ENCODE measurements around the gene SYNM. TPM values are rescaled to one million over a fixed set of nuclear protein-coding genes. Genes with fewer than 3 reads are reported as not detected.

The SYNM gene
- total RNA-seq, 4 donors from 2014 or later, result 4.7 to 32.8 (median 10.7) TPM

DNA sequence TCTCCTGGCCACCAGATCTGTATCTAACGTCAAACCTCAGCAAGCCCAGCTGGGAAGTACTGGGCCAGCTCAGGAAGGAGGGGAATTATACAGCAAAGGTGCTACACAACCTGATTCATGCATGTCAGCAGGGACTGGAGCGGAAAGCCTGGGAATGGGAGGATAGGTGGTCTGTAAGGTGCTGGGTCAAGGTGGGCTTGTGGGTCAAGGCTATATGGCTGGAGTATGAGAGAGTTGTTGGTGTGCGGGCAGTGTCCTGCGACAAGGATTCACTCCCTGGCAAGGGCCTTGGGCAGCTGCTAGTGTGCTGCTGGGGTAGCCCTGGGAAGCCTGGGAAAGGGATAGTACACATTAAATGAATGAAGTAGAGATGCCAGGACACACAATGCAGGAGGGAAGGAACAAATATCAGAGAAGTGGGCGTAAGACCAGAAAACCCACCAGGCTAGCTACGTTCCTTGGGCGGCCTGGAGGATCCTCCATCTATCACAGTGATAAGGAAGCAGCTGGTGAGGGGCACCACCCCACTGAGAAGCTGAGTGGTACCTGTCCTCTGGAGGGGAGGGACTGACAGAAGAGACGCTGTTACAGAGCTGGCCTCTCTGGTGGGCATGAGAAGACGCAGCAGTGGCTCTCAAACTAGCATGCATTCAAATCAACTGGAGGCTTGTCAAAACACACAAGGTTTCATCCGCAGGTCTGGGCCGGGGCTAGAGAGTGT lies 8.5 kb upstream of the SYNM start:
- intact Hi-C loops (cut with DNase I; ENCODE audit: low total_unique reads), result no loop called here
- DNase-seq (ENCODE audit: low spot score in 2 of 2), result peak in 1 of 2 donors; percentile 63
- 95 to 96% methylated on average over 11 of the region's 11 CpGs for WGBS, 2 donors
- no peak overlapping the region for H3K4me3 ChIP-seq (ENCODE audit: low read depth, poor library complexity, severe bottlenecking)
- no peak for TF ChIP-seq CTCF (IDR thresholded peaks at IDR 0.05)
- no peak for TF ChIP-seq POLR2A (IDR thresholded peaks at IDR 0.05)

GRCh38 chr15:99096894-99097426 lies 7.9 kb upstream of the SYNM start:
- 87 to 91% methylated on average over 11 of the region's 11 CpGs for WGBS, 2 donors
- TF ChIP-seq POLR2A (IDR thresholded peaks at IDR 0.05) (no peak), CTCF (IDR thresholded peaks at IDR 0.05) (no peak)
- intact Hi-C loops (cut with DNase I; ENCODE audit: low total_unique reads), result no loop called here
- DNase-seq (ENCODE audit: low spot score in 2 of 2), result peak in 1 of 2 donors; percentile 46
- no peak overlapping the region for H3K4me3 ChIP-seq (ENCODE audit: low read depth, poor library complexity, severe bottlenecking)

DNA sequence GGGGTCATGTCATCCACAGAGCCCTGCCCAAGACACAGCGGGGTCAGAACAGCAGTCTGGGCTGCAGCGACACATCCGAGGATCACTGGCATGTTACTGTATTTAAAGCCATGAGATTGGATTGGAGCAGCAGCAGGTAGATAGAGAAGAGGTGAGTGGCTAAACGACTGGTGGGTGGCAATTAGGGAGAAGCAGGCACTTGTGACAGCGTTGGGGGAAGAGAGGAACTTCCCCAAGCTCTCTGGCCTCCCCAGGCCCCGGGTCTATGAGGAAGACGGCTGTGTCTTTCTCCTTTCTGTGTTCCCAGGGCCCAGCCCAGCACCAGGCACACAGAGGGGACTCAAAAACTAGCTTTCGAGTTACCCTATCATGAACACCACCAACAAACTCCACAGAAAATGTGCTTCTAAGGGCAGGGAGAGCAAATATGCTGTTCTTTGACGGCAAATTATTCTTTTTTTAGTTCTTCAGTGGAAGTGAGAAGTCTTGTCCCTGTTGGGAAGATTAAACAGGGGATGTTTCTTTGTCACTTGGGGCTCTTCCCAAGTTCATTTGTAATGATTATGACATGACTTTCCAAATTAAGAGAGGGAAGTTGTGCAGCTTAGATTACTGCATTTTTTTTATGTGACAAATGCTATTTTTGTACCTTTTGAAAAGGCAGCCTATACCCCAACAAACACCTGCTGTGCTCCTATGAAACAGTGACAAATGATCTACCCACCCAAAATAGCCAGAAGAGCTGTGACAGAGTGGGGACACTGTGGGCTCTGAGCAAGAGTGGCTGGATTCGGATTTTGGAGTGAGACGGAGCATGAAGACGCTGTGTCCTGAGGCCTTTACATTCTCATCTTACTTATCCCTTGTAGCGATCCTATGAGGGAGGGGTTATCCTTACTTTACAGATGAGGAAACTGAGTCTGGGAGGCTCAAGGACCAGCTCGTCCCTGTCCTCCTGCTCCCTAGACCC lies 7.2 kb upstream of the SYNM start:
- WGBS, 2 donors, result 84 to 89% methylated on average over 14 of the region's 14 CpGs
- H3K4me3 ChIP-seq (ENCODE audit: low read depth, poor library complexity, severe bottlenecking), result no peak overlapping the region
- TF ChIP-seq CTCF (IDR thresholded peaks at IDR 0.05) (no peak), POLR2A (IDR thresholded peaks at IDR 0.05) (no peak)
- intact Hi-C loops (cut with DNase I; ENCODE audit: low total_unique reads), result no loop called here
- peak in 1 of 2 donors; percentile 62 for DNase-seq (ENCODE audit: low spot score in 2 of 2)

DNA sequence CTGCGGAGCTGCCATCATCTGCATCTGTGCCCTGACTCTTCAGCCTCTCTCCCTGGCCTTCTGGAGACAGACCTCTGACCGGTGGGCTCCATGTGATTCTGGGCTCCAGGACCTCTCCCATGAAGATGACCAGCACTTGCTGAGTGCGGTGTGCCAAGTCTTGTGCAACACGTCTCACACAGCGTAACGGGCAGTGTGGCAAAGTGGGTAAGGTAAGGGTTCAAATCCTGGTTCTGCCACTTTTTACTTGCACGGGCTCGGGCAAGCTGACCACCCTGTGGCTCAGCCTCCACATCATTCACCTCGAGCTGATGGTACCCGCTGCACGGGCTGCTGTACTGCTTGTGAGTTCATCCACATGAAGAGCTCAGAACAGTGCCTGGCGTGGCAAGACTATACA lies 6.5 kb upstream of the SYNM start:
- WGBS, 2 donors, result 90 to 92% methylated on average over 12 of the region's 12 CpGs
- DNase-seq (ENCODE audit: low spot score in 2 of 2), result peak in 1 of 2 donors; percentile 75
- TF ChIP-seq CTCF (IDR thresholded peaks at IDR 0.05) (no peak), POLR2A (IDR thresholded peaks at IDR 0.05) (no peak)
- intact Hi-C loops (cut with DNase I; ENCODE audit: low total_unique reads), result no loop called here
- no peak overlapping the region for H3K4me3 ChIP-seq (ENCODE audit: low read depth, poor library complexity, severe bottlenecking)

GRCh38 chr15:99098991-99099390 lies 5.9 kb upstream of the SYNM start:
- H3K4me3 ChIP-seq (ENCODE audit: low read depth, poor library complexity, severe bottlenecking), result no peak overlapping the region
- peak in 1 of 2 donors; percentile 63 for DNase-seq (ENCODE audit: low spot score in 2 of 2)
- TF ChIP-seq POLR2A (IDR thresholded peaks at IDR 0.05) (no peak), CTCF (IDR thresholded peaks at IDR 0.05) (no peak)
- 75 to 88% methylated on average over 6 of the region's 6 CpGs for WGBS, 2 donors
- intact Hi-C loops (cut with DNase I; ENCODE audit: low total_unique reads), result no loop called here
